Parathyroid adenoma (tissue), 2 donors: ENCODE results near the gene ADAMTS19.

ENCODE experiments used
- H2AFZ ChIP-seq: fragments of 300-600 bp; sonication (generic); one replicate; pipeline ENCODE4 v1.7.0; 2017; ENCODE audit warnings: antibody characterized with exemption, mild to moderate bottlenecking
- H3K27ac ChIP-seq: fragments of 300-600 bp; sonication (generic); one replicate; pipeline ENCODE4 v1.7.0; 2017
- H3K27me3 ChIP-seq: fragments of 300-600 bp; sonication (generic); one replicate; pipeline ENCODE4 v1.7.0; 2017; ENCODE audit warnings: low read length; ENCODE audit not compliant: control insufficient read depth, insufficient read depth
- H3K36me3 ChIP-seq: fragments of 300-600 bp; sonication (generic); one replicate; pipeline ENCODE4 v1.7.0; 2017; ENCODE audit warnings: low read length; ENCODE audit not compliant: control insufficient read depth, insufficient read depth
- H3K4me1 ChIP-seq: fragments of 300-600 bp; sonication (generic); one replicate; pipeline ENCODE4 v1.7.0; 2017; ENCODE audit warnings: control low read depth
- H3K4me2 ChIP-seq: fragments of 300-600 bp; sonication (generic); one replicate; pipeline ENCODE4 v1.7.0; 2017; ENCODE audit warnings: low read length
- H3K4me3 ChIP-seq: fragments of 300-600 bp; sonication (generic); one replicate; pipeline ENCODE4 v1.7.0; 2017; ENCODE audit warnings: low read depth, low read length
- H3K79me2 ChIP-seq: fragments of 300-600 bp; sonication (generic); one replicate; pipeline ENCODE4 v1.7.0; 2017; ENCODE audit warnings: control low read depth
- H3K9ac ChIP-seq: fragments of 300-600 bp; sonication (generic); one replicate; pipeline ENCODE4 v1.7.0; 2017; ENCODE audit warnings: mild to moderate bottlenecking
- H3K9me3 ChIP-seq: fragments of 300-600 bp; sonication (generic); one replicate; pipeline ENCODE4 v1.7.0; 2017; ENCODE audit warnings: low read length; ENCODE audit not compliant: control insufficient read depth
- CTCF ChIP-seq: fragments of 300-600 bp; sonication (generic); IDR thresholded peaks from one replicate; pipeline ENCODE4 v1.7.0; 2017; ENCODE audit warnings: antibody characterized with exemption, mild to moderate bottlenecking
- donor health status: primary hyperparathyroidism.

Gene ADAMTS19

GRCh38 chr5:129746876-129747275 is 286.8 kb downstream of the ADAMTS19 start:
- no peak overlapping the region for H3K4me3 ChIP-seq
- H3K27ac ChIP-seq = no peak overlapping the region
- TF ChIP-seq CTCF = no peak
- H3K4me1 ChIP-seq = no peaks in the 10 kb centered on the region
- no peak overlapping the region for H3K4me2 ChIP-seq
- no peaks in the 10 kb centered on the region for H3K79me2 ChIP-seq
- H3K36me3 ChIP-seq = no peaks in the 10 kb centered on the region
- H3K27me3 ChIP-seq = no peaks in the 10 kb centered on the region
- H2AFZ ChIP-seq = no peak overlapping the region
- no peaks in the 10 kb centered on the region for H3K9me3 ChIP-seq
- H3K9ac ChIP-seq = no peak overlapping the region

DNA sequence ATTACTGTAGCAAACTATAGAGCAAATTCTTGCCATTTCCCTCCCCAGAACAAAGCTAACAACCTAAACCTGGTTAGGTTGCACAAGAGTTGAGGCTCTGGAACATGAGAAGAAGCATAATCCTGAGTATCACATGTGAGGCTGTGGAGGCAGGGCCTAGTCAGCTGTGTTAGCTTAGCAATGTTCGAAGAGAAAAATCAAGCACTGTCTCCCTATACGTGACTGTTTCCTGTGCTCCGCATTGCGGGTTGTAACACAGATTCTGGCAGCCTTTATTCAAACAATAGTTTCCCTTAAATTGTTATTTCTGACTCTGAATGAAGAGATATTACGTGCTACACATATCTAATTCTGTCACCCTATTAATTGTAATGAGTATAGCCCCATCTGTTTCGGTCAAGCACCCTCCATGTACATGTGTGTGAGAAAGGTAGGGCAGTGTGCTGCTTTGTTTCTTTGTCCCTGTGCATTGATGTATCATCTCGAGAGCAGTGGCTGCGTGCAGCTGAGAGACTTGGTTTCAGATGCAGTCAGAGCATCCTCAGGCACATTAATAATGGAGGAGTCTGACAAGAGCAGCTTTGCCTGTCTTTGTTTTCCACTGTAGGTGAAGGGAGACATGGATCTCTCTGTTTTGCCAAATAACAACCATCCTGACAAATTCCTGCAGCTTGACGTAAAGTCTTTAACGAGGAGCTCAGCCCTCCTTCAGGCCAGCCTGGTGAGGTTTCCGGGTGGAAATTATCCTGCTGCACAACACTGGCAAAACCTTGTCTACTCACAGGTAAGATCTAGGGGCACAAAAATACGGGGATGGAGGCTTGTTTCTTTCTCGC is 287.7 kb downstream of the ADAMTS19 start, which contains the start of gene MINAR2:
MINAR2 (plus strand) TSS at position 523 of the 836 bp plus-strand sequence; CDS start at position 620, 97 bp downstream.
- no peak within 1 kb of the TSS for H3K9ac ChIP-seq
- no peaks in the 10 kb centered on the region for H3K4me1 ChIP-seq
- H3K79me2 ChIP-seq = no peaks in the 10 kb centered on the region
- H3K27me3 ChIP-seq = no peaks in the 10 kb centered on the region
- no peak within 1 kb of the TSS for H2AFZ ChIP-seq
- H3K27ac ChIP-seq = no peak within 1 kb of the TSS
- H3K9me3 ChIP-seq = no peaks in the 10 kb centered on the region
- H3K4me2 ChIP-seq = no peak within 1 kb of the TSS
- H3K4me3 ChIP-seq = no peak within 1 kb of the TSS
- TF ChIP-seq CTCF = no peak
- H3K36me3 ChIP-seq = no peaks in the 10 kb centered on the region

DNA sequence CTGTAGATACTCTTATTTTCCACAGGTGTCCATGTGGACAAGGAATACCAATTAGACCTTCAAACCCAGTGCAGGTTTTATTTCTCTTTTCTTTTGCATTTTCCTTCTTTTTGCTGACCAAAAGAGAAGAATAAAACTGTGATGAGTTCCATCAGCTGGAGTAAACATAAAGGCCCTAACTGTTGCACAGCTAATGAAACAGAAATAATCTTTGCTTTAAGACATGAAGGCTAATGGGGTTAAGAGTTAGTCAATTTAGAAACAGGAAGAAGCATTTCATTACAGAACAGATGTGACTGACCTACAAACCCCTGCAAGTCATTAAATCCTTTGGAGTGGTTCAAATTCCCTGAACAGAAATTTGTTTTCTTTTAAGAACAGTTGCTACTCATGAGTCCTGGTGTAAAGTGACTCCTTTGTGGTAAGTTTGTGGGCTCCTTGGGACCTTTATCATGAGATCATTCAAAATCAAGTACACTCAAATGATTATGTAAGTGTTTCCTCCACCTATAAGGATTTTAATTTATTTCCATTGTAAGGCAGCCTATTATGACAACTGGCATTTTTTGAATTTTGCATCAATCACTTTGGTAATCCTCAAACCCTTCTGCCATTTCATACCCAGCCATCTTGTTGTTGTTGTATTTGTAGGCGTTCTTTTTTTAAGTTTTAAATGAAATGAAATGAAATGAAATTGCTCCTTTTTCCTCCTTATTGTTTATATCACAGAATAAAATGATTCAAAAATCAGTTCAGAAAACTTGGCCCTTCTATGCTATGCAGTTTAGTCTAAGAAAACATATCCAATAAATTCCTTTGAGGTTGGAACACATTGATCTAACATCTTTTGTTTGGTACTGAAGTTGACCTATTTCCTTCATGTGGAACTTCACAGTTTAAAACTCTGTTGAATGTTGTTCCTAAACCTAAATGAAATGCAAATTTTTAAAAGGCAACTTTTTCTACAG is 289.1 kb downstream of the ADAMTS19 start:
- Histone ChIP-seq H3K4me2 (no peak overlapping the region), H3K4me3 (no peak overlapping the region), H2AFZ (no peak overlapping the region), H3K4me1 (no peaks in the 10 kb centered on the region), H3K36me3 (no peaks in the 10 kb centered on the region), H3K9me3 (no peaks in the 10 kb centered on the region), H3K27me3 (no peaks in the 10 kb centered on the region), H3K9ac (no peak overlapping the region), H3K27ac (no peak overlapping the region), H3K79me2 (no peaks in the 10 kb centered on the region)
- TF ChIP-seq CTCF = no peak

GRCh38 chr5:129760636-129761325 is 300.7 kb downstream of the ADAMTS19 start:
- no peaks in the 10 kb centered on the region for H3K9me3 ChIP-seq
- no peaks in the 10 kb centered on the region for H3K79me2 ChIP-seq
- H3K4me3 ChIP-seq = no peak overlapping the region
- no peak overlapping the region for H3K27ac ChIP-seq
- no peak for TF ChIP-seq CTCF
- H3K9ac ChIP-seq = no peak overlapping the region
- no peak overlapping the region for H3K4me2 ChIP-seq
- H2AFZ ChIP-seq = no peak overlapping the region
- no peaks in the 10 kb centered on the region for H3K36me3 ChIP-seq
- H3K4me1 ChIP-seq = peaks cover 3% of the 10 kb centered on the region
- no peaks in the 10 kb centered on the region for H3K27me3 ChIP-seq
